Spleen (tissue), 7 donors: Measurements from ENCODE around the gene RABEPK.
"Not testable (repeated sequence)": the region's sequence is repeated elsewhere in the genome, so short reads cannot be mapped to it uniquely, and the experiment has no call there.

Experiments used
- CTCF ChIP-seq, 11 experiments: fragments of 200-600 bp in 7 of 11; fragments of 450-650 bp in 4 of 11; sonication (generic) in 4 of 11; IDR thresholded peaks in 8 of 11; conservative IDR thresholded peaks in 3 of 11; 1 replicate in 7 of 11; 2 replicates in 4 of 11; pipeline versions ENCODE4 v1.4.0 to v1.8.0; 2016 to 2021; ENCODE audit warnings: antibody characterized with exemption in 11 of 11, inconsistent platforms in 4 of 11, mild to moderate bottlenecking in 1 of 11
- POLR2A ChIP-seq, 3 donors: fragments of 450-650 bp; IDR thresholded peaks; one replicate each; pipeline ENCODE4 v1.5.1; 2017; ENCODE audit warnings: antibody characterized with exemption in 3 of 3, mild to moderate bottlenecking in 1 of 3
- POLR2AphosphoS5 ChIP-seq, 3 donors: sonication (generic); formaldehyde crosslinking; IDR thresholded peaks; one replicate each; pipeline ENCODE4 v1.5.1; 2017; ENCODE audit warnings: antibody characterized with exemption in 3 of 3
- donor health status: DM: no; HTN: no; CAD: no; lungs with moderate emphysema.
- donor health status: DM: no; HTN: no; CAD: no.
- donor health status: DM: no; HTN: no; CAD: no.

- not testable (repeated sequence) for TF ChIP-seq CTCF (IDR thresholded peaks at IDR 0.05 in 8 of 11, conservative IDR thresholded peaks at IDR 0.05 in 3 of 11); POLR2A (IDR thresholded peaks at IDR 0.05); POLR2AphosphoS5 (IDR thresholded peaks at IDR 0.05)
Measured at GRCh38 chr9:125234099-125234498, 33.8 kb downstream of the RABEPK start.
